GM10248 (cell line): ENCODE data around the gene PRIMPOL.

Source experiments
- CTCF ChIA-PET: fragments of 300-600 bp; sonication (Branson Sonifier 250); formaldehyde crosslinking; extraction: SDS; loops from one replicate; lab custom pipeline; 2021; ENCODE audit warnings: antibody characterized with exemption; lab: Yijun Ruan, JAX
- POLR2A ChIA-PET: fragments of 350-650 bp; sonication (Branson Sonifier 250); formaldehyde crosslinking; extraction: SDS; loops from one replicate; lab custom pipeline; 2020; ENCODE audit warnings: antibody characterized with exemption; lab: Yijun Ruan, JAX
- DNase-seq: peaks from one replicate; pipeline ENCODE4 v3.0.0; 2012; ENCODE audit errors: extremely low spot score
- CTCF ChIP-seq: IDR thresholded peaks from 2 replicates; pipeline ENCODE4 v1.5.1; 2012; ENCODE audit warnings: mild to moderate bottlenecking, low read depth; ENCODE audit errors: extremely low read depth, missing control alignments, control extremely low read depth

PRIMPOL gene

GRCh38 chr4:184743650-184744049 is 94.1 kb downstream of the PRIMPOL start:
- CTCF ChIA-PET = interaction anchor here (0.9 to 1.5 kb wide), 2 partner anchors 352 to 912 kb away, joined by 3 to 4 read pairs; no protein-coding TSS in a partner anchor

GRCh38 chr4:184744236-184744635 is 94.7 kb downstream of the PRIMPOL start:
- no peak for TF ChIP-seq CTCF
- ChIA-PET POLR2A (no interaction called here), CTCF (interaction anchor here (1.5 kb wide), 1 partner anchor 351 kb away, joined by 4 read pairs; no protein-coding TSS in a partner anchor)
- DNase-seq = no peak

More at GRCh38 chr4:184743650-184744049, 94.1 kb downstream of the PRIMPOL start:
- DNase-seq = no peak
- TF ChIP-seq CTCF = no peak
- POLR2A ChIA-PET = no interaction called here
